Keratinocyte (primary cell): ENCODE data around the gene ZNF518B. TPM values are rescaled to one million over a fixed set of nuclear protein-coding genes. Genes with fewer than 3 reads are reported as not detected.
A peak's percentile ranks its signal among the peaks of the same experiment; 100 is the strongest.

Experiments used
- DNase-seq: peaks from one replicate; pipeline ENCODE4 v3.0.0-alpha.2; 2011; ENCODE audit warnings: low read depth, missing footprints, low spot score
- FAIRE-seq: peaks from 2 replicates; lab custom pipeline; 2011; peaks lifted over from hg19 to GRCh38; lab: Jason Lieb, UNC
- H2AFZ ChIP-seq: 2 replicates; pipeline ENCODE4 v1.6.0; 2012; ENCODE audit warnings: low read length, control low read depth, inconsistent platforms; ENCODE audit not compliant: control insufficient read depth
- H3K27ac ChIP-seq: 2 replicates; pipeline ENCODE4 v1.5.1; 2011; ENCODE audit warnings: low read length; ENCODE audit not compliant: control insufficient read depth, insufficient read depth
- H3K27me3 ChIP-seq: 3 replicates; pipeline ENCODE4 v1.6.0; 2011; ENCODE audit warnings: low read length; ENCODE audit not compliant: control insufficient read depth, insufficient read depth; ENCODE audit errors: extremely low read depth
- H3K36me3 ChIP-seq, 2 experiments: 2 replicates in 1 of 2; 3 replicates in 1 of 2; pipeline ENCODE4 v1.5.1; 2011; ENCODE audit warnings: low read length in 2 of 2, mild to moderate bottlenecking in 1 of 2; ENCODE audit not compliant: control insufficient read depth in 2 of 2, insufficient read depth in 2 of 2; ENCODE audit errors: extremely low read depth in 1 of 2
- H3K4me1 ChIP-seq: 3 replicates; pipeline ENCODE4 v1.5.1; 2011; ENCODE audit warnings: low read length; ENCODE audit not compliant: control insufficient read depth, insufficient read depth; ENCODE audit errors: extremely low read depth
- H3K4me2 ChIP-seq: 3 replicates; pipeline ENCODE4 v1.6.0; 2011; ENCODE audit warnings: low read depth, low read length; ENCODE audit not compliant: control insufficient read depth, insufficient read depth; ENCODE audit errors: extremely low read depth
- H3K4me3 ChIP-seq, 3 experiments: fragments of 200-600 bp in 1 of 3; sonication (generic) in 1 of 3; 2 replicates in 2 of 3; 3 replicates in 1 of 3; pipeline ENCODE4 v1.5.1; 2011 to 2016; ENCODE audit warnings: low read length in 3 of 3, mild to moderate bottlenecking in 3 of 3, control low read depth in 2 of 3, inconsistent platforms in 1 of 3, low read depth in 1 of 3, mixed read lengths in 1 of 3, mixed run types in 1 of 3, moderate library complexity in 1 of 3; ENCODE audit not compliant: control insufficient read depth in 2 of 3, insufficient read depth in 2 of 3; ENCODE audit errors: extremely low read depth in 1 of 3
- H3K79me2 ChIP-seq: 2 replicates; pipeline ENCODE4 v1.6.0; 2012; ENCODE audit warnings: low read length; ENCODE audit not compliant: control insufficient read depth, insufficient read depth
- H3K9ac ChIP-seq: 3 replicates; pipeline ENCODE4 v1.6.0; 2011; ENCODE audit warnings: low read length; ENCODE audit not compliant: control insufficient read depth, insufficient read depth; ENCODE audit errors: extremely low read depth
- H3K9me1 ChIP-seq: 3 replicates; pipeline ENCODE4 v1.6.0; 2011; ENCODE audit warnings: low read length; ENCODE audit not compliant: control insufficient read depth, insufficient read depth; ENCODE audit errors: extremely low read depth
- H3K9me3 ChIP-seq: 2 replicates; pipeline ENCODE4 v1.5.1; 2012; ENCODE audit warnings: low read depth, low read length; ENCODE audit not compliant: control insufficient read depth
- H4K20me1 ChIP-seq: 3 replicates; pipeline ENCODE4 v1.6.0; 2011; ENCODE audit warnings: low read length; ENCODE audit not compliant: control insufficient read depth, insufficient read depth; ENCODE audit errors: extremely low read depth
- CTCF ChIP-seq, 3 experiments: IDR thresholded peaks in 1 of 3; conservative IDR thresholded peaks in 1 of 3; optimal IDR thresholded peaks in 1 of 3; 2 replicates in 2 of 3; 3 replicates in 1 of 3; pipeline versions ENCODE3 to v1.5.1; 2011; ENCODE audit warnings: low read length in 3 of 3, mild to moderate bottlenecking in 3 of 3, moderate library complexity in 2 of 3, control low read depth in 1 of 3, inconsistent platforms in 1 of 3; ENCODE audit not compliant: insufficient read depth in 2 of 3; ENCODE audit errors: extremely low read depth in 1 of 3
- EZH2 ChIP-seq: IDR thresholded peaks from one replicate; pipeline ENCODE4 v1.6.1; 2012; ENCODE audit warnings: inconsistent platforms, mild to moderate bottlenecking, low read length, moderate library complexity
- dilution Hi-C: fragments of 300-500 bp; cut with MboI; formaldehyde crosslinking; loops from one replicate; pipeline ENCODE4 v1.7.0; 2020; ENCODE audit warnings: low sequenced_read_pairs; ENCODE audit not compliant: extremely low pct_ligation_motif_present
- polyA plus RNA-seq, 5 experiments: library from polyadenylated mRNA; depleted of rRNA in 3 of 5; stranded (reverse) in 3 of 5; stranded (forward) in 1 of 5; unstranded in 1 of 5; fragments of >200 nt; gene quantifications; 1 replicate in 1 of 5; 2 replicates in 3 of 5; 3 replicates in 1 of 5; pipeline versions ENCODE4 v1.2.1 to v1.2.3, GENCODE V29; 2011 to 2012; ENCODE audit warnings: missing spikeins in 2 of 5, low read depth in 1 of 5, low replicate concordance in 1 of 5

The ZNF518B gene
- polyA plus RNA-seq, 1 donor (not counting 4 experiments of a cell fraction or from before 2014, with no cell fraction given), result 14.2 TPM

- Histone ChIP-seq H3K4me3 (no peak overlapping the region), H3K9me3 (peaks cover 4% of the 10 kb centered on the region), H4K20me1 (no peaks in the 10 kb centered on the region), H2AFZ (no peak overlapping the region), H3K9me1 (no peaks in the 10 kb centered on the region), H3K79me2 (peaks cover 8% of the 10 kb centered on the region), H3K4me1 (peaks cover 20% of the 10 kb centered on the region), H3K27ac (no peak overlapping the region), H3K36me3 (no peaks in the 10 kb centered on the region), H3K4me2 (peak overlapping the region; percentile 64), H3K9ac (no peak overlapping the region), H3K27me3 (peaks cover 12% of the 10 kb centered on the region)
- DNase-seq (no peak), FAIRE-seq (no peak)
- no peak for TF ChIP-seq EZH2
- TF ChIP-seq CTCF (optimal IDR thresholded peaks at IDR 0.05 in 1 of 3, IDR thresholded peaks at IDR 0.05 in 1 of 3, conservative IDR thresholded peaks at IDR 0.05 in 1 of 3; ENCODE audit: extremely low read depth in 1 of 3, insufficient read depth in 2 of 3, low read length in 3 of 3), result no peak
- dilution Hi-C loops, result no loop called here
Measured at GRCh38 chr4:10460313-10461047, 3.3 kb upstream of the ZNF518B start.

- FAIRE-seq, result no peak
- Histone ChIP-seq H3K79me2 (peaks cover 14% of the 10 kb centered on the region), H3K9me3 (peaks cover 4% of the 10 kb centered on the region), H3K27ac (no peak overlapping the region), H3K9ac (no peak overlapping the region), H3K4me3 (no peak overlapping the region), H2AFZ (no peak overlapping the region), H3K27me3 (peaks cover 12% of the 10 kb centered on the region), H3K4me1 (peaks cover 20% of the 10 kb centered on the region), H4K20me1 (no peaks in the 10 kb centered on the region), H3K9me1 (no peaks in the 10 kb centered on the region), H3K4me2 (no peak overlapping the region), H3K36me3 (peaks cover 1 to 8% of the 10 kb centered on the region in 2 experiments)
- DNase-seq, result no peak
- dilution Hi-C loops, result no loop called here
- TF ChIP-seq CTCF (optimal IDR thresholded peaks at IDR 0.05 in 1 of 3, IDR thresholded peaks at IDR 0.05 in 1 of 3, conservative IDR thresholded peaks at IDR 0.05 in 1 of 3; ENCODE audit: extremely low read depth in 1 of 3, insufficient read depth in 2 of 3, low read length in 3 of 3) (no peak), EZH2 (no peak)
Measured at GRCh38 chr4:10459305-10459704, 2.1 kb upstream of the ZNF518B start.
